GM19468 (cell line): ENCODE measurements around the gene MLH1.
"Not testable (repeated sequence)": the region's sequence is repeated elsewhere in the genome, so short reads cannot be mapped to it uniquely, and the experiment has no call there.

Experiments
- ATAC-seq: cut with Tn5 transposase; IDR thresholded peaks from one replicate; pipeline ENCODE4 v1.9.1; 2021; ENCODE audit warnings: mild to moderate bottlenecking, moderate library complexity, moderate number of reproducible peaks; ENCODE audit not compliant: unreplicated experiment; ENCODE audit errors: extremely low read depth

Gene MLH1

DNA sequence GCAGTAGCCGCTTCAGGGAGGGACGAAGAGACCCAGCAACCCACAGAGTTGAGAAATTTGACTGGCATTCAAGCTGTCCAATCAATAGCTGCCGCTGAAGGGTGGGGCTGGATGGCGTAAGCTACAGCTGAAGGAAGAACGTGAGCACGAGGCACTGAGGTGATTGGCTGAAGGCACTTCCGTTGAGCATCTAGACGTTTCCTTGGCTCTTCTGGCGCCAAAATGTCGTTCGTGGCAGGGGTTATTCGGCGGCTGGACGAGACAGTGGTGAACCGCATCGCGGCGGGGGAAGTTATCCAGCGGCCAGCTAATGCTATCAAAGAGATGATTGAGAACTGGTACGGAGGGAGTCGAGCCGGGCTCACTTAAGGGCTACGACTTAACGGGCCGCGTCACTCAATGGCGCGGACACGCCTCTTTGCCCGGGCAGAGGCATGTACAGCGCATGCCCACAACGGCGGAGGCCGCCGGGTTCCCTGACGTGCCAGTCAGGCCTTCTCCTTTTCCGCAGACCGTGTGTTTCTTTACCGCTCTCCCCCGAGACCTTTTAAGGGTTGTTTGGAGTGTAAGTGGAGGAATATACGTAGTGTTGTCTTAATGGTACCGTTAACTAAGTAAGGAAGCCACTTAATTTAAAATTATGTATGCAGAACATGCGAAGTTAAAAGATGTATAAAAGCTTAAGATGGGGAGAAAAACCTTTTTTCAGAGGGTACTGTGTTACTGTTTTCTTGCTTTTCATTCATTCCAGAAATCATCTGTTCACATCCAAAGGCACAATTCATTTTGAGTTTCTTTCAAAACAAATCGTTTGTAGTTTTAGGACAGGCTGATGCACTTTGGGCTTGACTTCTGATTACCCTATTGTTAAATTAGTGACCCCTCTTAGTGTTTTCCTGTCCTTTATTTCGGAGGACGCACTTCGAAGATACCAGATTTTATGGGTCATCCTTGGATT lies at the start of gene MLH1:
TSS of gene MLH1 (plus strand) at position 193 of the 958 bp plus-strand sequence. CDS start at position 223, 30 bp downstream.
- peak; percentile 96 for ATAC-seq

GRCh38 chr3:36943601-36944000 lies 49.7 kb upstream of the MLH1 start:
- ATAC-seq, result no peak

- peak; percentile 9 for ATAC-seq
These were observed 49.2 kb upstream of the MLH1 start for GRCh38 chr3:36944012-36944640.

DNA sequence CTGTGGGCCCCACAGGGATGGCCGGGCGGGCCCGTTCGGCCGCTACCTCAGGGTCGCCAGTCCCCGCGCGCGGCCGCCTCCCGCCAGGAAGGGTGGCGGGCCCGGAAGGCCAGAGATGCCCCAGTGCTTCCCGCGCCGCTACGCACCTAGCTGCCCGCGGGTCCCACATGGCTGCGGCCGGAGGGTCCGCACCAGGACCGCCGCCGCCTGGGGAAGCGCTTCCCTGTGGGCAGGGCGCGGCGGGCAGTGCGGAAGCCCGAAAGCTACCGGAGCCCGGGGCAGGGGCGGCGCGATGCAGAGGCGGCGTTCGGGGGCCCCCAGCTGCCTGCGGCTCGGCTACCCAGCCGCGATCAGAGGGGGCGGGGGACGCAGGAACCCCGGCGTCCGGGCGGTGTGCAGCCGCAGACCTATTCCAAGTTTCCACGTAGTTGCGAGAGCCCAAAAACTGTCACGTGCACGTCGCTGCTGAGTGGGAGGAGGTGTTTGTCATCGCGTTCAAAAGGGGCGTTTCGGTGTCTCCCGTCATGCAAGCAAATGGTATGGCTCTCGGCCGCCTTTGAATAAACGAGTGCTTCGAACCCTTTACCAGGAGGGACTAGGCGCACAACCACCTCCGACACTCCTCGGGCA lies 48.6 kb upstream of the MLH1 start, which contains the start of gene TRANK1:
TSS of gene TRANK1 (minus strand) at position 414 of the 630 bp plus-strand sequence. CDS start at position 169, 245 bp downstream.
- peak; percentile 38 for ATAC-seq

DNA sequence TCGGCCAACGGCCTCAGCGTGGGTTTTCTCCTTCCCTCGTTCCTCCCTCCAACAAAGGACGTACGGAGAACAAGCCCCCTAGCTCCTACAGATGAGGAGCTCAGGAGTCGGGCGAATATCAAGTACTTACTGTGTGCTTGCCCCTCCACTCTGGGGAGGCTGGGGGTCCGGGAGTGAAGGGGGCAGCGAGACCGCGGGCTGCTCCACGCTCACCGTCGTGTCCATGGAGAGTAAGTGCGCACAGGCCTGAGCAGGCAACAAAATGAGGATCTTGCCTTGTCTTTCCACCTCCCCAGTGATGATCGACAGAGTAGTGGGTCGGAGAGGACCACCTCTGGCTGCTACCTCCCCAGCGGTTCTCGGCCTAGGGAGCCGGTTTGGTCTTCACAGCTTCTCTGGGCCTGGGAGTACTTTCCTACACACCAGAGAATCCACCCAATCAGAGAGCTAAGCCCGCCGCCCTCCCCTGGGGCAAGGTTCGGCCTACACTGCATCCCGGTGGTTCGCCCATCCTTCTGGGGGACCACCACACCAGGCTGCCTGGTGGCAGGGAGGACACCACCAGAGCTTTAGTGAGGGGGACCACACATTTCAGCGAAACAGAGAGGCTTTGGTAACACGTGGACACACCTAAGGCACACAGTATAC lies 47.9 kb upstream of the MLH1 start:
- ATAC-seq, result no peak

DNA sequence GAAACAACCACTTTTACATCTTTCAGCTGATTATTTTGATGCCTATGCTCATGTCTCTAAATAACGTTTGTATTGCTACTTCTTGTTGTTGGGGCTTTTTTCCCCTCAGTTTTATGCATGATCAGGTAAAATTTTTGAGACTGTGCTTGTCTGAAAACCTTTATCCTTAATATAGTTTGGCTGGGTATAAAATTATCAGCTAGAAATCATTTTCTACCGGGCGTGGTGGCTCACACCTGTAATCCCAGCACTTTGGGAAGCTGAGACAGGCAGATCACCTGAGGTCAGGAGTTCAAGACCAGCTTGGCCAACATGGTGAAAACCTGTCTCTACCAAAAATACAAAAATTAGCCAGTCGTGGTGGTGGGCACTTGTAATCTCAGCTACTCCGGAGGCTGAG lies 45.5 kb upstream of the MLH1 start:
- ATAC-seq, result not testable (repeated sequence)

GRCh38 chr3:36954452-36955134 lies 38.7 kb upstream of the MLH1 start:
- ATAC-seq, result no peak

- no peak for ATAC-seq
These were observed 37.2 kb upstream of the MLH1 start for GRCh38 chr3:36956155-36956554.

DNA sequence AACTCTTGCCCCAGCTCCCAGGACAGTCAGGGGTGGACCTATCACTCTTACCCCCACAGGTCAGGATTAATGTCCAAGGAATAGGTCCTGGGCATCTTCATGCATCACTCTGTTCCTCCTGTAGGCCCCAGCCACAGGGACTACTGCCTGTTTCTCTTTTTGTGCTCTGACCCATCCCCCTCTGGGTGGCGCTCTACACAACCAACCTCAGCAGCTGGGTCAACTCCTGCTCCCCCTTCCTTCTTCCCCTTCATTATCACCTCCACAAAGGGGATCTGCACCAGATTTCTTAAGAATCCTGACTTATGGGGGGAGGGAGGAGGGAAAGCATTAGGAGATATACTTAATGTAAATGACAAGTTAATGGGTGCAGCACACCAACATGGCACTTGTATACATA lies 36.3 kb upstream of the MLH1 start:
- ATAC-seq, result no peak

DNA sequence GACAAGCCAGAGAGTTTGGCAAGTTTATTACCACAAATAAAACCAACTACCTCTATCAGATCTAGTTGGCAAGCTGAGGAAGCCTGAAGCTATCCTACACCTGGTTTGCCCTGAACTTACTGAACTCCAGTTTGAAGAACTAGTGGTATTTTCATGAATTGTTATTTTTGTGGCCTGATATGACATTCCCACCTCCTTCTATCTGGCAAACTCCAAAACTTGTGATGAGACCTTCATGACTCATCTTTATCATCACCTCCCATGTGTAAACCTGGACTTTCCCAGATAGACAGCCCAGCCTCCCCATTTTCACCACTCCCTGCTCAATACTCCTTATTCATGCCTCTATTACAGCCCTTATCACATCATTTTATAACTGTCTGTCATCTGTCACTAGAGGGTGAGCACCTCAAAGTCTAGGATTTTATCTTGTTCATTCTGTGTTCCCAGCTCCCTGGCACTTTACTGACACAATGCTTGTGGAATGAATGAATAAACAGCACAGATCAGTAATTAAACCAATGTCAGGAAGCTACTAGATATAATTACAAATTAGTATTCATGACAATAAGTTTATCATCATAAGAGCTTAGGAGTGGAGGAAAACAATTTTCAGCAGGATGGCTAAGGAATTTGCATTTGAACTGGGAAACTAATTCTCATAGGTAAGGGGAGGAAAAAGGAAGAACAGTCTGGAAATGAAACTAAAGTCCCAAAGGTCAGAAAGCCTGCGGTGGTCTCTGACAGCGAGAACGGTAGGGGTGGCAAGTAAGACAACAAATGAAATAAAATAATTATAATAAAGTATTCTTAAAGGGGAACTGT lies 35.2 kb upstream of the MLH1 start:
- ATAC-seq, result no peak

DNA sequence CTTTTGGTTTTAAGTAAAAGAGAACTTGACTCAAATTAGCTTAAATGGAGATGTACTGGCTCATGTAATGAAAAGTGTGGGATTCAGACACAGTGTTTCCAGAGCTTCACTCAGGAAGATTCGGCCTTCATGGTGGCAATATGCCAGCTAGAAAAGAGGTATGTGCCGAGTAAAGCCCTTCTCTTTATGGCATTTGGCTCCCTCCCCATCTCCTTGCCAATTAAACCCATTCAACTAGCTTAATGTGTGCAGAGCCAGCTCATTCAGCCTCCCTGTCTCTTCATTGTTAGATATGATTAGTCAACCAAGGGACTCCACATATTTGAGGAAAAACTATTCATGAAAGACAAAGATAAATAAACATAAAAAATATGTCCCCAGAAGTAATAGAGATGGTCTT lies 33.5 kb upstream of the MLH1 start:
- ATAC-seq, result no peak

GRCh38 chr3:36960502-36960901 lies 32.8 kb upstream of the MLH1 start:
- ATAC-seq, result no peak

DNA sequence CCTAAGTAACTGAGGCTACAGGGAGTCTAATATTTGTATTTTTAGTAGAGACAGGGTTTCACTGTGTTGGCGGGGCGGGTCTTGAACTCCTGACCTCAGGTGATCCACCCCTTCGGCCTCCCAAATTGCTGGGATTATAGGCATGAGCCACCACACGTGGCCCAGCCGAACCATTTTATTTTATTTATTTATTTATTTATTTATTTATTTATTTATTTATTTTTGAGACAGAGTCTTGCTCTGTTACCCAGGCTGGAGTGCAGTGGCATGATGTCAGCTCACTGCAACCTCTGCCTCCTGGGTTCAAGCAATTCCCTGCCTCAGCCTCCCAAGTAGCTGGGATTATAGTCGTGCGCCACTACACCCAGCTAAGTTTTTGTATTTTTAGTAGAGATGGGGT lies 30.3 kb upstream of the MLH1 start:
- ATAC-seq, result not testable (repeated sequence)

- no peak for ATAC-seq
These were observed 29.0 kb upstream of the MLH1 start for GRCh38 chr3:36964331-36964730.

- ATAC-seq, result peak; percentile 35
These were observed 28.5 kb upstream of the MLH1 start for GRCh38 chr3:36964817-36965216.

GRCh38 chr3:36965440-36965839 lies 27.9 kb upstream of the MLH1 start:
- no peak for ATAC-seq

DNA sequence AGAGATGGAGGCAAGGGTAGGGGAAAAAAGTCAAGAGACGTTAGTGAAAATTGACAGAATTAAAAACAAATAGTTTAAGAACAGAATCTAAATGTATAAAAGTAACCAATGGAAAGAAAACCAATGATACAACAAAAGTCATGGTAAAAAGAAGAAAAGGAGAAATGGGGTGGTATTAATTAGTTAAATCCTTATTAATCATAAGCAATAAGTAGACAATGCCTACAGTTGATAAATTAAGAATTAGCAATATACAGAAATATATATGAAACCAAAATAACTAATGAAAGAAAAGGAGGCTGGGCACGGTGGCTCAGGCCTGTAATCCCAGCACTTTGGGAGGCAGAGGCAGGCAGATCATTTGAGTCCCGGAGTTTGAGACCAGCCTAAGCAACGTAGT lies 24.2 kb upstream of the MLH1 start:
- ATAC-seq, result no peak

DNA sequence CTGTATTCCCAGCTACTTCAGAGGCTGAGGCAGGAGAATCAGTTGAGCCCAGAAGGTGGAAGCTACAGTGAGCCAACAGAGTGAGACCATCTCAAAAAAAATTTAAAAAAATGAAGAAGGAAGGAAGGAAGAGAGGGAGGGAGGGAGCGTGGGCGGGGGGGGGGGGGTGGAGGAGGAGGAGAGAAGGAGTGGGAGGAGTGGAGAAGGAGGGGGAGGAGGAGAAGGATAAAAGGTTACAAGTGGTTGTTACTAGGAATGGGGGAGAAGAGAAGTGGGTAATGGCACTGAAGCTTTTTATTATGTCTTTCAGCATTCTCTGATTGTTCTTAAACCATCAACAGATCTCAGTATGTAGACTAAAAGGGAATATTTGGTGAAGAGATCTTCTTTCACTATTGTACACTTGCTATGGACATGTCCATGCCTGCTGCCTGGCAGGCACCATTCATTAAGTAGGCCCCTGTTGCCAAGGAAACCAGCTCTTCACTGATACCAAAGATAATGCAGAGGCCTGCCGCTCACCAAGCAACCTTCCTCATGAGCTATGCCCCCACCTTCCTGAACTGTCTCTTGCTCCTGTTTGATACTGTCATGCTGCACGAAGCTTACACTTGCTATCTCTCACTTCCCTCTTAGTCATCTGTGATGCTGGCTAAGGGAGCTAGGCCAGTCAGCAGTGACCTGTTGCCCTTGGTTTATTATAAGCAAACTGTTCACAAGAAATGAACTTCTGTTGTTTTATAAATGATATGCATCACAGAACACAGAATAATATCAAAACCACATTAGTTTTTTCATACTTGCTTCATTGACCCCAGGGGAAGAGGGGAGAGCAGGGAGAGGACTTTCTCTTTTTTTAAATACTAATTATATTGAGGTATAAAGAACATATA lies 23.5 kb upstream of the MLH1 start:
- peak; percentile 96 for ATAC-seq
